Neural progenitor cell (in vitro differentiated cells): ENCODE results near the gene HBG1. TPM values are rescaled to one million over a fixed set of nuclear protein-coding genes. Genes with fewer than 3 reads are reported as not detected.
"Not testable (repeated sequence)": the region's sequence is repeated elsewhere in the genome, so short reads cannot be mapped to it uniquely, and the experiment has no call there.

Experiments used
- DNase-seq: peaks from one replicate; pipeline ENCODE4 v3.0.0-alpha.2; 2016; ENCODE audit warnings: low spot score
- H2AFZ ChIP-seq: fragments of 200-600 bp; sonication (generic); replicated peaks from 2 replicates; pipeline ENCODE4 v1.6.1; 2016; ENCODE audit warnings: antibody characterized with exemption
- H3F3A ChIP-seq: fragments of 200-600 bp; sonication (generic); 2 replicates; pipeline ENCODE4 v1.6.1; 2016; ENCODE audit warnings: antibody characterized with exemption, low read depth
- H3K27ac ChIP-seq: fragments of 200-600 bp; sonication (generic); 2 replicates; pipeline ENCODE4 v1.5.1; 2016; ENCODE audit warnings: mild to moderate bottlenecking
- H3K27me3 ChIP-seq: fragments of 200-600 bp; sonication (generic); 2 replicates; pipeline ENCODE4 v1.6.1; 2016; ENCODE audit warnings: mild to moderate bottlenecking, moderate library complexity
- H3K36me3 ChIP-seq: fragments of 200-600 bp; sonication (generic); 2 replicates; pipeline ENCODE4 v1.5.1; 2016
- H3K4me1 ChIP-seq: fragments of 200-600 bp; sonication (generic); 2 replicates; pipeline ENCODE4 v1.6.1; 2016; ENCODE audit warnings: mixed run types
- H3K4me2 ChIP-seq: fragments of 200-600 bp; sonication (generic); 2 replicates; pipeline ENCODE4 v1.6.1; 2016
- H3K4me3 ChIP-seq: fragments of 200-600 bp; sonication (generic); 2 replicates; pipeline ENCODE4 v1.5.1; 2016
- H3K79me2 ChIP-seq: fragments of 200-600 bp; sonication (generic); 2 replicates; pipeline ENCODE4 v1.6.1; 2016; ENCODE audit warnings: low read depth
- H3K9ac ChIP-seq: fragments of 200-600 bp; sonication (generic); 2 replicates; pipeline ENCODE4 v1.6.1; 2016
- H3K9me3 ChIP-seq: fragments of 200-600 bp; sonication (generic); 2 replicates; pipeline ENCODE4 v1.5.1; 2016; ENCODE audit warnings: low read depth
- H4K20me1 ChIP-seq: fragments of 200-600 bp; sonication (generic); 2 replicates; pipeline ENCODE4 v1.6.1; 2016; ENCODE audit warnings: low read depth
- H3K27ac Mint-ChIP-seq: 3 replicates; pipeline ENCODE4 v1.8.0; 2021; ENCODE audit warnings: mixed read lengths
- H3K27me3 Mint-ChIP-seq: 2 replicates; pipeline ENCODE4 v1.8.0; 2022; ENCODE audit warnings: low read depth, mild to moderate bottlenecking, inconsistent platforms, moderate library complexity, mixed read lengths; ENCODE audit not compliant: insufficient read depth
- H3K36me3 Mint-ChIP-seq: 3 replicates; pipeline ENCODE4 v1.8.0; 2021; ENCODE audit warnings: mixed read lengths
- H3K4me1 Mint-ChIP-seq: 3 replicates; pipeline ENCODE4 v1.8.0; 2021; ENCODE audit warnings: mixed read lengths
- H3K4me3 Mint-ChIP-seq: 3 replicates; pipeline ENCODE4 v1.8.0; 2021; ENCODE audit warnings: mild to moderate bottlenecking, moderate library complexity, mixed read lengths
- H3K9me3 Mint-ChIP-seq: 3 replicates; pipeline ENCODE4 v1.8.0; 2020; ENCODE audit warnings: mixed read lengths
- CTCF ChIP-seq: fragments of 200-600 bp; sonication (generic); IDR thresholded peaks from 2 replicates; pipeline ENCODE4 v1.5.1; 2017; ENCODE audit warnings: antibody characterized with exemption, mild to moderate bottlenecking
- EZH2 ChIP-seq: fragments of 200-600 bp; sonication (generic); IDR thresholded peaks from 2 replicates; pipeline ENCODE4 v1.6.1; 2017; ENCODE audit warnings: antibody characterized with exemption, mild to moderate bottlenecking, moderate library complexity
- EZH2phosphoT487 ChIP-seq: fragments of 200-600 bp; sonication (generic); IDR thresholded peaks from 2 replicates; pipeline ENCODE4 v1.6.1; 2017; ENCODE audit warnings: antibody characterized with exemption
- total RNA-seq: library from RNA; depleted of rRNA; stranded (reverse); fragments of >200 nt; gene quantifications from 2 replicates; pipeline ENCODE4 v1.2.3, GENCODE V29; 2015; ENCODE audit warnings: low replicate concordance

The HBG1 gene
- total RNA-seq, 1 donor from 2014 or later, result not detected

- Histone ChIP-seq H3K9me3 (no peaks in the 10 kb centered on the region), H3K9ac (no peak overlapping the region)
Observed at GRCh38 chr11:5265832-5266231, 16.2 kb upstream of the HBG1 start.

GRCh38 chr11:5258543-5259262 lies 9.0 kb upstream of the HBG1 start:
- peak overlapping the region; percentile 26 for H2AFZ ChIP-seq

More at GRCh38 chr11:5265832-5266231, 16.2 kb upstream of the HBG1 start:
- H2AFZ ChIP-seq, result no peak overlapping the region
- no peak overlapping the region for H3K4me3 ChIP-seq
- Mint-ChIP-seq H3K27me3 (peaks cover 8% of the 10 kb centered on the region), H3K4me3 (no peak overlapping the region), H3K9me3 (no peaks in the 10 kb centered on the region), H3K36me3 (no peaks in the 10 kb centered on the region), H3K4me1 (no peaks in the 10 kb centered on the region), H3K27ac (no peak overlapping the region)
- H4K20me1 ChIP-seq, result no peaks in the 10 kb centered on the region
- H3F3A ChIP-seq, result no peaks in the 10 kb centered on the region
- no peak for DNase-seq
- H3K27me3 ChIP-seq, result no peaks in the 10 kb centered on the region
- H3K79me2 ChIP-seq, result no peaks in the 10 kb centered on the region
- no peak for TF ChIP-seq EZH2
- no peak for TF ChIP-seq CTCF
- TF ChIP-seq EZH2phosphoT487, result no peak
- peaks cover 4% of the 10 kb centered on the region for H3K4me1 ChIP-seq
- no peak overlapping the region for H3K27ac ChIP-seq
- no peaks in the 10 kb centered on the region for H3K36me3 ChIP-seq
- no peak overlapping the region for H3K4me2 ChIP-seq

GRCh38 chr11:5257296-5257695 lies 7.6 kb upstream of the HBG1 start:
- Histone ChIP-seq H3K9me3 (no peaks in the 10 kb centered on the region), H3K79me2 (no peaks in the 10 kb centered on the region), H3K9ac (no peak overlapping the region), H3K36me3 (no peaks in the 10 kb centered on the region), H2AFZ (no peak overlapping the region), H3F3A (no peaks in the 10 kb centered on the region), H3K4me1 (peaks cover 4% of the 10 kb centered on the region), H3K27me3 (no peaks in the 10 kb centered on the region), H4K20me1 (no peaks in the 10 kb centered on the region), H3K4me3 (no peak overlapping the region), H3K27ac (no peak overlapping the region), H3K4me2 (no peak overlapping the region)
- peak; percentile 35 for DNase-seq
- Mint-ChIP-seq H3K36me3 (no peaks in the 10 kb centered on the region), H3K27me3 (no peaks in the 10 kb centered on the region), H3K27ac (no peak overlapping the region), H3K4me1 (peaks cover 17% of the 10 kb centered on the region), H3K4me3 (no peak overlapping the region), H3K9me3 (no peaks in the 10 kb centered on the region)
- TF ChIP-seq EZH2phosphoT487 (no peak), CTCF (no peak), EZH2 (no peak)

More at GRCh38 chr11:5258543-5259262, 9.0 kb upstream of the HBG1 start:
- Histone ChIP-seq H3K36me3 (no peaks in the 10 kb centered on the region), H3K9ac (no peak overlapping the region), H3K4me2 (no peak overlapping the region), H3K79me2 (no peaks in the 10 kb centered on the region), H3K27me3 (no peaks in the 10 kb centered on the region), H3F3A (no peaks in the 10 kb centered on the region), H3K9me3 (no peaks in the 10 kb centered on the region), H3K4me3 (no peak overlapping the region), H4K20me1 (no peaks in the 10 kb centered on the region), H3K4me1 (peaks cover 4% of the 10 kb centered on the region), H3K27ac (no peak overlapping the region)
- Mint-ChIP-seq H3K4me1 (peaks cover 17% of the 10 kb centered on the region), H3K9me3 (no peaks in the 10 kb centered on the region), H3K36me3 (no peaks in the 10 kb centered on the region), H3K27ac (no peak overlapping the region), H3K4me3 (no peak overlapping the region), H3K27me3 (no peaks in the 10 kb centered on the region)
- DNase-seq, result no peak
- TF ChIP-seq EZH2phosphoT487 (no peak), EZH2 (no peak), CTCF (no peak)

GRCh38 chr11:5254646-5255413 lies 5.2 kb upstream of the HBG1 start, which contains the start of gene HBG2:
TSS of gene HBG2 (minus strand) at chr11:5254781. CDS start at chr11:5254728, 53 bp downstream.
- H3K27ac Mint-ChIP-seq, H3K4me3 Mint-ChIP-seq, H2AFZ ChIP-seq, H4K20me1 ChIP-seq, H3K27me3 ChIP-seq, H3K4me2 ChIP-seq, H3K36me3 Mint-ChIP-seq, H3K27ac ChIP-seq, H3F3A ChIP-seq, H3K9me3 Mint-ChIP-seq, H3K79me2 ChIP-seq, H3K4me1 ChIP-seq, DNase-seq, H3K9me3 ChIP-seq, H3K27me3 Mint-ChIP-seq, H3K9ac ChIP-seq, H3K36me3 ChIP-seq, H3K4me3 ChIP-seq: not testable (repeated sequence)
- H3K4me1 Mint-ChIP-seq, result peaks cover 17% of the 10 kb centered on the region

GRCh38 chr11:5254023-5254422 lies 4.4 kb upstream of the HBG1 start:
- not testable (repeated sequence) for H3K79me2 ChIP-seq, H3K27ac ChIP-seq, H3K36me3 ChIP-seq, H3K27me3 Mint-ChIP-seq, H3F3A ChIP-seq, H3K9me3 ChIP-seq, H3K4me3 Mint-ChIP-seq, H4K20me1 ChIP-seq, H3K9ac ChIP-seq, H3K4me3 ChIP-seq, H3K36me3 Mint-ChIP-seq, H3K9me3 Mint-ChIP-seq, H3K27me3 ChIP-seq, H2AFZ ChIP-seq, H3K4me2 ChIP-seq, DNase-seq, H3K27ac Mint-ChIP-seq, H3K4me1 ChIP-seq
- H3K4me1 Mint-ChIP-seq, result peaks cover 17% of the 10 kb centered on the region
